ENCODE results near the gene DLGAP4.

Gene DLGAP4, protein sequence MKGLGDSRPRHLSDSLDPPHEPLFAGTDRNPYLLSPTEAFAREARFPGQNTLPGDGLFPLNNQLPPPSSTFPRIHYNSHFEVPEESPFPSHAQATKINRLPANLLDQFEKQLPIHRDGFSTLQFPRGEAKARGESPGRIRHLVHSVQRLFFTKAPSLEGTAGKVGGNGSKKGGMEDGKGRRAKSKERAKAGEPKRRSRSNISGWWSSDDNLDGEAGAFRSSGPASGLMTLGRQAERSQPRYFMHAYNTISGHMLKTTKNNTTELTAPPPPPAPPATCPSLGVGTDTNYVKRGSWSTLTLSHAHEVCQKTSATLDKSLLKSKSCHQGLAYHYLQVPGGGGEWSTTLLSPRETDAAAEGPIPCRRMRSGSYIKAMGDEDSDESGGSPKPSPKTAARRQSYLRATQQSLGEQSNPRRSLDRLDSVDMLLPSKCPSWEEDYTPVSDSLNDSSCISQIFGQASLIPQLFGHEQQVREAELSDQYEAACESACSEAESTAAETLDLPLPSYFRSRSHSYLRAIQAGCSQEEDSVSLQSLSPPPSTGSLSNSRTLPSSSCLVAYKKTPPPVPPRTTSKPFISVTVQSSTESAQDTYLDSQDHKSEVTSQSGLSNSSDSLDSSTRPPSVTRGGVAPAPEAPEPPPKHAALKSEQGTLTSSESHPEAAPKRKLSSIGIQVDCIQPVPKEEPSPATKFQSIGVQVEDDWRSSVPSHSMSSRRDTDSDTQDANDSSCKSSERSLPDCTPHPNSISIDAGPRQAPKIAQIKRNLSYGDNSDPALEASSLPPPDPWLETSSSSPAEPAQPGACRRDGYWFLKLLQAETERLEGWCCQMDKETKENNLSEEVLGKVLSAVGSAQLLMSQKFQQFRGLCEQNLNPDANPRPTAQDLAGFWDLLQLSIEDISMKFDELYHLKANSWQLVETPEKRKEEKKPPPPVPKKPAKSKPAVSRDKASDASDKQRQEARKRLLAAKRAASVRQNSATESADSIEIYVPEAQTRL

DNA sequence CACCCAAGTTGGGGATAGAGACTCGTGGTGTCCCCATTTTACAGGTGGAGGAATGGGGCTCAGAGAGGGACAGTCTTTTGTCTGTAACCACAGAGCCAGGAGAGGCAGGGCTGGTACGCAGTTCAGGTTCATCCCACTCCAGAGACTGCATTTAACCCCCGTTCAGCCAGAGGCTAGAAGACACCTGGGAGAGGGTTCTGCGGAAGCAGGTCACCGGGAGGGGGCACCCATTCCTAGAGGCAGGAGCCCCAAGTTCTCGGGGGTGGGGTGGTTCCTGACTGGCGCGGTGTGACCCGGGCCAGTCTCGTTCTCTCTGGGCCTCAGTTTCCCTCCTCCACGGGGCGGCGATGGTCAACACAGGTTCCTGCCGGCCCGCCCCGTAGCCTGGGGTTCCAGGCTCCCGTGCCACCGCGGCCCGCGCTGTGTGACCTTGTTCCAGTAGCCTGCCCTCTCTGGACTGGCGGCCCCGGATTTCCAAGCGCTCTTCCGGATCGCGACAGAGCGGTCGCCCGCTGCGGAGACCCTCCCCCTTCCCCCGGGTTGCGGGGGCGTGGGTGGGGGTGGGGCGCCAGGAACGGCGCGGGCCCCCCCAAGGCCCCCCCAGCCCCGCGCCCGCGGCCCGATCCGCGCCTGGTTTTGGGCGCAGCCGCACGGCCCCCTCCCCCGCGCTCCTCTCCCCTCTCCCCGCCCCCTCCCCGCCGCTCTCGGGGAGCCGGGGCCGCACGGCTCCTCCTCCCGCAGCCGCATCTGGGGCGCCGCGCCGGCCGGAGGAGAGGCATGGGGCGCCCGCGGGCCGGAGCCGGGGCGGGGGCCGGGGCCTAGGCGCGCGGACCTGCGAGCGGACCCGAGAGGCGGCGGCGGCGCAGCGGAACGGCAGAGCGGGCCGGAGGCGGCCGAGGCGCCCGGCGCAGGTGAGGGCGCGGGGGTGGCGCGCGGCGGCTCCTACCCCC is at the start of gene DLGAP4:
DLGAP4 (plus strand) TSS at position 738 of the 950 bp plus-strand sequence. CDS start 125,379 bp downstream, outside the sequence.
- no peak for DNase-seq (ENCODE audit: low read depth)

DNA sequence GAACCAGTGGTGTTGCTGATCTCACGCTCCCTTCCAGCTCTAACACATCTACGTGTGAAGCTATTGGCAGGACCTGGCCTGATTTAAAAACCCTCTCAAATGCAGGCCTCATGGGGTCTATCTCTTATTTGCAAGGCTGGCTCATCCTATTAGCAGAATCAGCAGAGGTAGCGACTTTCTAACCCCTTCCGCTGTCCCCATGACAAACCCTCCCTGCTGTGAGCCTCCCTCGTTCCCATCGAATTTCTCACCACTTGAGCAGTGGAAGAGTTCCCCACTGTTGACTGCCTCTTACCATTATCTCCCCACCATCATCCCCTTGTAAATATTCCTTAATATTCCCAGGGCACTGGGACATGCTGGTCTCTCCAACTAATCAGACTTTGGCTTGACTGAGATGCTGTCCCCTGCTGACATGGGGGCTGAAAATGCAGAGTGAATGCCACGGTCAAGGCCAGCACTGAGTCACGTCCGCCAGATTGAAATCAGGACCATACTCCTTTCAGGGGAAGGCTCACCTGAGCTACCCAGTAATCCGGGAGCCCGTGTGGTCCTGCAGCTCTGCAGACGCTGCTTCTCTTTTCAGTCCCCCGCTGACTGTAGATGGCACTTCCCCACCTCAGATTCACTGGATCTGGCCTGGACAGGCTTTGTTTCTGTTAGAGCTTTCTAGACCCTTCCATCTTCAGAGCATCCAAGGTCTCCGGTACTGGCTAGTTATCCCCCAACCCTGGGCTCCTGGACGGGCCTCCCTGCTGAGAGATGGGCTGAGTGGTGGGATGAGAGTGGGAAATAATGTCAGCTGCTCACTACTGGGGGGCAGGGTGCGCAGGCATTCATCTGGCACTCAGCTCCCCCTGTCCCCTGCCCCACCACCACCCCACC is 46.7 kb upstream of the DLGAP4 start:
- DNase-seq (ENCODE audit: low read depth), result no peak

DNA sequence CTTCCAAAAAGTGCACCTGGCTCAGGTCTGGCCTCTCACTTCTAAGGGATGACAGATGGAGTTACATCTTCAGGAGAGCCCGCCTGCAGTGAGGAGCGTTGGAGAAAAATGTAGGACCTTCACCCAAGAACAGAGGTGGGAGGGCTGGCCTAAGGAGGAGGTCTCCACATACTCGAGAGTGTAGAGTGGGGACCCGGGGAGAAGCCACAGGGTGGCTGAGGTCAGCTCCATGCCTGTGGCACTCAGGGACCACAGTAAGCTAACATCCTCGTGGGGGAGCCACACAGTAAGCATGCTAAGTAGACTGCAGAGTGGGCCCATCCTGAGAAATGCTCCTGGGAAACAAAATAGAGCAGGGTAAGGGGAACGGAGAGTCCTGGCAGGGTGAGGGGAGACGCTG is 45.8 kb upstream of the DLGAP4 start:
- DNase-seq (ENCODE audit: low read depth), result no peak

- DNase-seq (ENCODE audit: low read depth), result no peak
Measured at GRCh38 chr20:36261389-36262105, 44.6 kb upstream of the DLGAP4 start.

GRCh38 chr20:36262440-36262839 is 43.7 kb upstream of the DLGAP4 start:
- no peak for DNase-seq (ENCODE audit: low read depth)

DNA sequence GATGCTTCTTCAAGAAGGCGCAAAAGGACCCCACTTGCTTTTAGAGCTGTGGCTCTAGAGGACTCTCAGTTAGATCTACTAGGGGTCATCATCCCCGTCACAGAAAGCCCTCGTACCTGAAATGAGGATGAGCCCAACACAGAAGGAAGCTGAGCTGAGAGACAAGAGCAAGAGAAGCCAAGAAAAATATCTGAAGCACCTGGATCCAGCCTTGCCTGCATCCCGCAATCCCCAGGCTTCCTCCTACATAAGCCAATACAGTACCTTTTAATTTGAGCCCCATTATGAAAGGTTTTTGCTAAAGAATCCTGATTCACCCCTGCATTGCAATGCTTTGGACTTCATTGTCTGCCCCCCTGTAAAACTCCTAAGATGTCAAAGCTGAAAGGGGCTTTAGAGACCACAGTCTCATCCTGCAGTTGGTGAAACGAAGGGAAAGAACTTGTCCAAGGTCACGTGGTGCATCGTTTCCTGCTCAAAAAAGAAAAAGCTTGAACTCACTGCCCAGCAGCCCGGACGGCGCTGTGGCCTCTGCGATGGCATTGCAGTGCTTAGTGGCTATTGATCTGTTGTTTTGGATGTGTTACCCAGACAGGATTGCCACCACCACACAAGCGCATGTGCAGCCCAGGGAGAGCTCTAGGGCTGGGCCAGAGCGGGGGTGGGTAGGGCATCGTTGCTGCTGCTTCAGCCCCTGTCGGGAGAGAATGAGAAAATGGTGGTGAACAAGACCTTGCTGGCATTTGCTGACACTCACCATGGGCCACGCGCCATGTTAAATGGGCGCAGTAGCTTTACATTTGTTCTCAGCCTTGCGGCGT is 41.5 kb upstream of the DLGAP4 start:
- DNase-seq (ENCODE audit: low read depth), result no peak

DNA sequence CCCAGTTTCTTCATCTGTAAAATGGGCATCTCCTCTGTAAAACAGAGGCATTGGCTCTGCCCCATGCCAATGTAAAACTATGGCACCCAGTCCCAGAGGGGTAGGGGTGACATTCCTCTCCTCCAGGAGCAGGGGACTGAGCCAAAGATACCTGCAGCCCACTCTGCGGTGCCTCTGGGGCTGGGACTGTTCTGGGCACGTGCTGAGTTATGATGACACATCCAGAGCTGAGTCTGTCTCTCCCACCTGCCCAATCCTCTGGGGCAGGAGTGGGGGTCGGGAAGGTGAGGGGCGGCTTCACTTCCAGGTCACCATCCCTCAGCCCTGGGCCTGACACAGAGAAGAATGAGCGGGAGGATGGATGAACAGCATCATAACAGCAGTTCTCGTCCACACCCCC is 40.0 kb upstream of the DLGAP4 start:
- no peak for DNase-seq (ENCODE audit: low read depth)

DNA sequence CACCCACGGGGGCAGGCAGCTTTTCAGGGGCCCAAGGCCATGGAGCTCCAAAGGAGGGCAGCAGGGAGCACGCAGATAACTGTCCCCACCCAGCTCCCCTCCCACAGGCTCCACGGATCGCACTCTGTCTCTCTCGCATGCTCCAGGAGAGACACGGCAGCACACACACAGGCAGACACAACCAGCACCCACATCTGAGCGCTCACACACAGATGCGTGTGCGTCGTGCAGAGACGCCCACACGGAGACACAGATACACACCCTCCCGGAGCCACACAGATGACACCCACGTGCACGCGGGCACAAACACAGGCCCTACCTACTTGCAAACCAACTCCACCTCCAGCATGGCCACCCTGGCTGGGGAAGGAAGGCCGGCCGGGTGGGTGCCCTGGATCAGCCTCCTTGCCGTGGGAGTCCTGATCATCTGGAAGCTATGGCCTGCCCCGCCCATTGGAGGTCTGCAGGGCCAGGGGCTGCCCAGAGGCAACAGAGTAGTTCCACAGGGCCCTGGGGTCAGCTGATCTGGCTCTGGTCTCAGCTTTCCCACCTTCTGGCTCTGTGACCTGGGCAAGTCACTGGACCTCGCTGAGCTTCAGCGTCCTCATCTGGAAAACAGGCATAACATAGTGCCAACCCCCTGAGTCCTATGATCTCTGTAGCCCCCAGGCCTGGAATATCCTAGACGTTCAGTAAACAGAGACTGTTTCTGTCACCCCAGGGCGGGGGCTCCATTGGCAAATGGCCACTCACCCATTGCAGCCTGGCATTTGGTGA is 38.3 kb upstream of the DLGAP4 start:
- DNase-seq (ENCODE audit: low read depth), result no peak

DNA sequence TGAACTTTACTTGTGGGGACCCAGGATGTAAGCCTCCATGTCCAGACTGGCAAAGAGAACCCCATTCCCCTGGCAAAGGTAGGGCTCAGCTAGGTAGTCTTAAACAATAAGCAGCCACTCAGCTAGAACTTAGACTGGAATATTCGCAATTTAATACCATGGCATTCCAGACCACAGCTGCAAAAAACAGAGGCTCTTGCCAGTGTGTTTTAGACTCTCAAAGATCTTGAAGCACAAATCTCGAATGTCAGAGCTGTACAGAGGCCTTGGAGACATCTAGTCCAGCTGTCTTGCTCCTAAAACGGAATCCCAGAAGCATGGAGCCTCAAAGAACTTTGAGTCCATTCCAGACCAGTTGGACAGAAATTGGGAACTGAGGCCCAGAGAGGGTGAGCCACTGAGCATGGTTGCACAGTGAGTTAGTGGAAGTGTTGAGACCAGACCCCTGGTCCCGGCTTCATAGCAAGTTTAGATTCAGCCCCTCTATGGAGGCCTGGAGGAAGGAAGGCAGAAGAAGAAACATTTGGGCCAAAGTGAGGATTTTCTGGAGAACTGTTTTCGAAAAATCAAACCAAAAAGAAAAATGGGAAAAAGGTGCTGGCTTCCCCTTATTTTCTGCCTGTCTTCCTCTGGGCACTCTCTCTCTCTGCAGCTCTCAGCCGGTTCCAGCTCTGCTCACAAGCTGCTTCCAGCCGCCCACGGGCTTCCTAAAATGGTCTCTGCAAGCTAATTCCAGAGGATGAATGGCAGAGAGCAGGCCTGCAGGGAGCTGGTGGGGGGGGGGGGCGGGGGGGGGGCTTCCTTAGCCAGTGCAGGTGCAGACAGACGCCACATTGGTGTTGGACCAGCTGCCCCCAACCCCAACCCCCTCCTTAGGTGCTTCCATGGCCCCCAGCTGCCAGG is 37.4 kb upstream of the DLGAP4 start:
- DNase-seq (ENCODE audit: low read depth), result no peak

- DNase-seq (ENCODE audit: low read depth), result no peak
Measured at GRCh38 chr20:36269507-36269906, 36.6 kb upstream of the DLGAP4 start.

DNA sequence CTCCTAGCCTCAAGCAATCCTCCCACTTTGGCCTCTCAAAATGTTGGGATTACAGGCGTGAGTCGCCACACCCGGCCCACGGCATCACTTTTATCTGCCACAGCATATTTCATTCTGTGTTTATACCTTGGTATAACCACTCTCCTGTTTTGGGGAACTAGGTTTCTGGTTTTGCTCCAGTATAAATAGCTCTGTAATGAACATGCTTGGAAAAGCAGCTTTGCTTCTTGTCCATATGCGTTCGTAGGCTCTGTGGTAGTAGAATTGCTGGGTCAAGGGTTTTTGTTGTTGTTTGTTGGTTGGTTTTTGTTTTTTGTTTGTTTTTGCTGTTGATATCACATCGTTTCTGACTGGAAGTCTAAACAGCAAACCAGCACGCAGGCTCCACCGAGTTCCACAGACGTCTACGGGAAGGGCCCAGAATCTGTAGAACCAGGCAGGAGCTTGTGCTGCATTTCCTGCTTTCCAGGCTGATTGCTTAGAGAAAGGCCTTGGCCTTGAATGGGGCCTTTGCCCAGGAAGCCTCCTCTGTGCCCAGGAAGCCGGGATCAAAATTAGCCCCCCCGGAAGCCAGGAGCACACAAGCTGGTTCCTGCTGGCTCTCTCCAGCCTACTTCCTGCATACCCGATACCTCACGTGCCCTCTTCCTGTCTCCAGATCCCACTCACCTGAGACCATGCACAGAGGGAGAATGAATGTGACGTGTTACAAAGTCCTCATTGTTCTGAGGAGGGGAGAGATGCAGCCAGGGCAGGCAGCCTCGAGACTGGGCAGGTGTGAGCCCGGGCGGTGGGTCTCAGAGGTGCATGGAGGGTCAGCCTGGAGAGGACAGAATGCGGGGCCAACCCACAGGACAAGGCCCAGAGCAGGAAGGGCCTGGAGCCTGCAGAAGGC is 35.1 kb upstream of the DLGAP4 start:
- no peak for DNase-seq (ENCODE audit: low read depth)

DNA sequence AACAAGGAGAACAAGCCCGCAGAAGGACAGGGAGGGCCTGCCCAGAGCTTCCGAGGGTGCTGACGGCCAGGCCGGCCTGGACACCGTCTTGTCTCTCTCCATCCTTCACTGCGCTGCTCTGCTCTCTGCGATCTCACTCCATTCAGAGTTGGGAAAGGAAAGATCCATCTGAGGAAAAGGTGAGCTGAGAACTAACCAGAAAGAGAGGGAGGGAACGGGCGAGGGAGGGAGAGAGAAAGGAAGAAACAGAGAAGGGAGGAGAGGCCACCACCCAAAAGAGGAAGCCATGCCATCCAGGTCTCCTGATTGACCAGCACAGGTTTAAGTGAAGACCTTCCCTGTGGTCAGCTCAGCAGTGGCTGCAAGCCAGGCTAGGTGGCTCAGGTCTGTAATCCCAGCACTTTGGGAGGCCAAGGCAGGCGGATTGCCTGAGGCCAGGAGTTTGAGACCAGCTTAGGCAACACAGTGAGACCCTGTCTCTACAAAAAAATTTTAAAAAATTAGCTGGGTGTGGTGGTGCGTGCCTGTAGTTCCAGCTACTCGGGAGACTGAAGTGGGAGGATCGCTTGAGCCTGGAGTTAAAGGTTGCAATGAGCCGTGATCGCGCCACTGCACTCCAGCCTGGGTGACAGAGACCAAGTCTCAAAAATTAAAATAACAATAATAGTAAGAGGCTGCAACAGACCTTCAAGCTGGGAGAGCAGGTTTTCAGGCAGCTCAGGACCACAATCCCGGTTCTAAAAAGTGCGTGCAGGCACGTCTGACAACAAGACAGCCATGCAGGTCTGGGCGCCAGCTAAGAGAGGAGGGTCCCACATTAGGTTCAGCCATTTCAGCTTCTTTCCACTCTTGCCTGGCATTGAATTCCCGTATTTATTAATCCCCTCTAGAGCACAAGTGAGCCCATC is 34.2 kb upstream of the DLGAP4 start:
- DNase-seq (ENCODE audit: low read depth), result no peak

- no peak for DNase-seq (ENCODE audit: low read depth)
Measured at GRCh38 chr20:36272547-36273220, 33.5 kb upstream of the DLGAP4 start.

- no peak for DNase-seq (ENCODE audit: low read depth)
Measured at GRCh38 chr20:36273414-36274180, 32.5 kb upstream of the DLGAP4 start.

Measured in stimulated activated CD8-positive, alpha-beta memory T cell treated with anti-CD3 and anti-CD28 coated beads, Interleukin-12 subunit alpha, Interleukin-12 subunit beta, amount 100 ng/mL, for 1 hour (primary cell).